Tibial nerve (tissue), 4 donors: ENCODE measurements around the gene HS3ST3B1. TPM values are rescaled to one million over a fixed set of nuclear protein-coding genes. Genes with fewer than 3 reads are reported as not detected.

Experiments used
- DNase-seq, 2 donors: peaks; one replicate each; pipeline ENCODE4 v3.0.0-alpha.2; 2019; ENCODE audit warnings: low spot score in 2 of 2
- H3K27ac ChIP-seq, 4 donors: fragments of 200-600 bp; sonication (generic) in 3 of 4; one replicate each; pipeline ENCODE4 v1.5.1; 2017 to 2019; ENCODE audit warnings: mild to moderate bottlenecking in 1 of 4
- H3K27me3 ChIP-seq, 2 donors: fragments of 200-600 bp; sonication (generic) in 1 of 2; one replicate each; pipeline versions ENCODE4 v1.5.1 to v1.6.0; 2017 to 2019
- H3K36me3 ChIP-seq, 3 donors: fragments of 200-600 bp; sonication (generic); one replicate each; pipeline ENCODE4 v1.5.1; 2018 to 2019
- H3K4me1 ChIP-seq, 4 donors: fragments of 200-600 bp; sonication (generic) in 3 of 4; one replicate each; pipeline ENCODE4 v1.5.1; 2017 to 2019
- H3K4me3 ChIP-seq, 4 donors: fragments of 200-600 bp; sonication (generic) in 3 of 4; one replicate each; pipeline ENCODE4 v1.5.1; 2017 to 2019; ENCODE audit warnings: mild to moderate bottlenecking in 1 of 4, moderate library complexity in 1 of 4
- H3K9me3 ChIP-seq, 4 donors: fragments of 200-600 bp; sonication (generic) in 3 of 4; one replicate each; pipeline ENCODE4 v1.5.1; 2017 to 2019
- CTCF ChIP-seq, 5 experiments: fragments of 200-600 bp in 3 of 5; fragments of 450-650 bp in 2 of 5; sonication (generic) in 3 of 5; IDR thresholded peaks; one replicate each; pipeline ENCODE4 v1.5.1; 2016 to 2019; ENCODE audit warnings: antibody characterized with exemption in 5 of 5, mild to moderate bottlenecking in 3 of 5, moderate library complexity in 2 of 5
- EP300 ChIP-seq, 2 donors: sonication (generic); formaldehyde crosslinking; IDR thresholded peaks; one replicate each; pipeline ENCODE4 v1.6.1; 2017; ENCODE audit warnings: antibody characterized with exemption in 2 of 2, mild to moderate bottlenecking in 1 of 2
- POLR2A ChIP-seq, 2 donors: fragments of 450-650 bp; IDR thresholded peaks; one replicate each; pipeline ENCODE4 v1.6.1; 2017; ENCODE audit warnings: antibody characterized with exemption in 2 of 2, mild to moderate bottlenecking in 2 of 2, moderate library complexity in 2 of 2
- WGBS, 2 donors: methylation state at CpG; one replicate each; pipeline ENCODE4 v1.1.5; 2018; 5-methylcytosine and 5-hydroxymethylcytosine counted together
- total RNA-seq, 4 donors: library from RNA; depleted of rRNA; stranded (reverse); fragments of >200 nt; gene quantifications; one replicate each; pipeline ENCODE4 v1.1.0, GENCODE V29; 2016

The HS3ST3B1 gene
- total RNA-seq, 4 donors from 2014 or later = 0.39 to 1.1 (median 0.97) TPM

GRCh38 chr17:14337596-14338079 lies 36.8 kb downstream of the HS3ST3B1 start:
- DNase-seq = no peak
- no peaks in the 10 kb centered on the region for H3K9me3 ChIP-seq
- H3K4me3 ChIP-seq = no peak overlapping the region
- TF ChIP-seq POLR2A (IDR thresholded peaks at IDR 0.05) = no peak
- TF ChIP-seq CTCF (IDR thresholded peaks at IDR 0.05) = no peak
- no peak for TF ChIP-seq EP300 (IDR thresholded peaks at IDR 0.05)
- no peak overlapping the region for H3K27ac ChIP-seq
- H3K4me1 ChIP-seq = no peaks in the 10 kb centered on the region
- WGBS, 2 donors = 86 to 97% methylated on average over 3 of the region's 3 CpGs
- no peaks in the 10 kb centered on the region for H3K27me3 ChIP-seq
- H3K36me3 ChIP-seq = no peaks in the 10 kb centered on the region

DNA sequence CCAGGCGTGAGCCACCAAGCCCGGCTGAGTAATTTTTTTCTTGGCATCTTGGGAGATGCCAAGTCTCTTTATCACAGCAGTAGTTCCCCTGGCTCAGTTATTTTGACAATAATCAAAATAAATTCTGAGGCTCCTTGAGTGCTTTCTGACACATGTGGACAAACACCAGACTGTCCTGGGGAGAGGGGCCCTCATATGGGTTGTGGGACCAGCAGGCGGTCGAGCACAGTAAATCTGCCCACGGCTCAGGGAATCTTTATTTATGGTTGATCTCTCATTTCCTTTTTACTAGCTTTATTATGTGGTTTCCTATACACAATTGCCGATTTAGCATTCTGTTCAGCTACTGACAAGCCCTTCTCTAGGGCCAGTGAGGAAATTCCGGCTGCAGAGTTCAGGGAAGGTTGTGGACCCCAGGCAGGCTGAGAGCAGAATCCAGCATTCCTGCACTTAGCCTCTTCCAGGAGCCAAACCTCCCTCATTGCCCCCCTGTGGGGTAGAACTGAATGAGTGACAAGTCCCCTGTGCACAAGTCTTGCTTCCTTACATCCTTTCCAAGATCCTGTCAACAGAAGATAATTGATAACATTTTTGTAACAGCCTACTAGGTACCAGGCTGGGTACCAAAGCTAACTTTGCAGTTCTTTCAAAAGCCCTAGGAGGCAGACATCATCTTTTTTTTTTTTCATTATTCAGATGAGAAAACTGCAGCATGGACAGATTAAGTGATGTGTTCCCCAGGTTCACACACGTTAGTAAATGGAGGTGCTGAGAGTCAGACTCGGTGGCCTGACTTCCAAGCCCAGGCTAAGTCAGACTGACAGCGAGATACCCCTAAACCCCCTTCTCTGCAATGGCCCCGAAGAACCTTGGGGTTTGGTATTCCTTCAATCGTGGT lies 40.2 kb downstream of the HS3ST3B1 start:
- Histone ChIP-seq H3K4me3 (no peak overlapping the region), H3K27me3 (no peaks in the 10 kb centered on the region), H3K4me1 (no peaks in the 10 kb centered on the region), H3K36me3 (no peaks in the 10 kb centered on the region), H3K27ac (no peak overlapping the region), H3K9me3 (no peaks in the 10 kb centered on the region)
- WGBS, 2 donors = 52 to 55% methylated on average over 12 of the region's 12 CpGs
- no peak for DNase-seq
- TF ChIP-seq POLR2A (IDR thresholded peaks at IDR 0.05) = no peak
- TF ChIP-seq CTCF (IDR thresholded peaks at IDR 0.05) = no peak
- TF ChIP-seq EP300 (IDR thresholded peaks at IDR 0.05) = no peak

GRCh38 chr17:14341866-14342265 lies 41.0 kb downstream of the HS3ST3B1 start:
- DNase-seq = no peak
- H3K27ac ChIP-seq = no peak overlapping the region
- no peaks in the 10 kb centered on the region for H3K4me1 ChIP-seq
- H3K9me3 ChIP-seq = no peaks in the 10 kb centered on the region
- H3K4me3 ChIP-seq = no peak overlapping the region
- H3K36me3 ChIP-seq = no peaks in the 10 kb centered on the region
- no peak for TF ChIP-seq EP300 (IDR thresholded peaks at IDR 0.05)
- TF ChIP-seq CTCF (IDR thresholded peaks at IDR 0.05) = no peak
- TF ChIP-seq POLR2A (IDR thresholded peaks at IDR 0.05) = no peak
- WGBS, 2 donors = 53 to 56% methylated on average over 5 of the region's 5 CpGs
- no peaks in the 10 kb centered on the region for H3K27me3 ChIP-seq

DNA sequence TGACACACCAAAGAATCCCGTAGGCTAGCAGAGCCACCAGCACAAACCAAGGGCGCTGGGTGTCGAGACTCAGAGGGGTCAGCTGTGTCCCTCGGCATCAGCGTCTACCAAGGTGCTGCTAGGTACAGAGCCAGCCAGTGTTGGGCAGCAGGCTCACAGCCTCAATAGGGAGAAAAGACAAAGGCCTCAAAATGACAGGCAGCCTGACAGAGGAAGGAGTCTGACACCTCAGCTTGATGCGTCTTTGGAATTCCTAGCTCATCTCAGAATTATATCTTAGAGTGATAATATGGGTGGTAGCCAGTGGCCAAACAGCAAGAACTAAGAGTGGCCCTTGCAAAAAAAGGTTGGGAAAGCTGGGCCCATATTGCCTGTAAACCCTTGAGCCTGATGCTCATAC lies 45.9 kb downstream of the HS3ST3B1 start:
- Histone ChIP-seq H3K9me3 (no peaks in the 10 kb centered on the region), H3K4me3 (no peak overlapping the region), H3K36me3 (no peaks in the 10 kb centered on the region), H3K4me1 (no peaks in the 10 kb centered on the region), H3K27ac (no peak overlapping the region), H3K27me3 (no peaks in the 10 kb centered on the region)
- DNase-seq = no peak
- TF ChIP-seq EP300 (IDR thresholded peaks at IDR 0.05) (no peak), POLR2A (IDR thresholded peaks at IDR 0.05) (no peak), CTCF (IDR thresholded peaks at IDR 0.05) (no peak)
- 77 to 86% methylated on average over 6 of the region's 6 CpGs for WGBS, 2 donors

- Histone ChIP-seq H3K9me3 (no peaks in the 10 kb centered on the region), H3K4me1 (no peaks in the 10 kb centered on the region), H3K27me3 (no peaks in the 10 kb centered on the region), H3K27ac (no peak overlapping the region), H3K36me3 (no peaks in the 10 kb centered on the region), H3K4me3 (no peak overlapping the region)
- 81 to 87% methylated on average over 3 of the region's 3 CpGs for WGBS, 2 donors
- DNase-seq = no peak
- TF ChIP-seq EP300 (IDR thresholded peaks at IDR 0.05) (no peak), CTCF (IDR thresholded peaks at IDR 0.05) (no peak), POLR2A (IDR thresholded peaks at IDR 0.05) (no peak)
Measured at GRCh38 chr17:14351493-14351892, 50.6 kb downstream of the HS3ST3B1 start.
